ENCODE data around the gene TM4SF1. TPM values are rescaled to one million over a fixed set of nuclear protein-coding genes. Genes with fewer than 3 reads are reported as not detected.

The TM4SF1 gene
- total RNA-seq, 1 donor from 2014 or later: 60.3 TPM

GRCh38 chr3:149390294-149390693 lies 12.8 kb upstream of the TM4SF1 start:
- no peak for DNase-seq (ENCODE audit: low spot score)
- H3K9me3 Mint-ChIP-seq (ENCODE audit: low read depth): peaks cover 2% of the 10 kb centered on the region
- no peaks in the 10 kb centered on the region for H3K27me3 Mint-ChIP-seq (ENCODE audit: low read depth)
- H3K4me3 Mint-ChIP-seq (ENCODE audit: unreplicated experiment): no peak overlapping the region
- H3K4me1 Mint-ChIP-seq (ENCODE audit: low read depth): peaks cover 48% of the 10 kb centered on the region
- no peak overlapping the region for H3K27ac Mint-ChIP-seq (ENCODE audit: unreplicated experiment)
- H3K36me3 Mint-ChIP-seq (ENCODE audit: low read depth): no peaks in the 10 kb centered on the region
- TF ChIP-seq CTCF (IDR thresholded peaks at IDR 0.05): no peak

- no peak for DNase-seq (ENCODE audit: low spot score)
- Mint-ChIP-seq H3K27me3 (ENCODE audit: low read depth) (no peaks in the 10 kb centered on the region), H3K9me3 (ENCODE audit: low read depth) (peaks cover 2% of the 10 kb centered on the region), H3K27ac (ENCODE audit: unreplicated experiment) (no peak overlapping the region), H3K4me3 (ENCODE audit: unreplicated experiment) (no peak overlapping the region), H3K4me1 (ENCODE audit: low read depth) (peaks cover 41% of the 10 kb centered on the region), H3K36me3 (ENCODE audit: low read depth) (no peaks in the 10 kb centered on the region)
- TF ChIP-seq CTCF (IDR thresholded peaks at IDR 0.05): no peak
These were observed 11.3 kb upstream of the TM4SF1 start for GRCh38 chr3:149388531-149389417.

- no peak for DNase-seq (ENCODE audit: low spot score)
- H3K27me3 Mint-ChIP-seq (ENCODE audit: low read depth): no peaks in the 10 kb centered on the region
- TF ChIP-seq CTCF (IDR thresholded peaks at IDR 0.05): no peak
- no peak overlapping the region for H3K4me3 Mint-ChIP-seq (ENCODE audit: unreplicated experiment)
- peaks cover 2% of the 10 kb centered on the region for H3K9me3 Mint-ChIP-seq (ENCODE audit: low read depth)
- H3K4me1 Mint-ChIP-seq (ENCODE audit: low read depth): peaks cover 34% of the 10 kb centered on the region
- peak overlapping the region; percentile 96 for H3K27ac Mint-ChIP-seq (ENCODE audit: unreplicated experiment)
- no peaks in the 10 kb centered on the region for H3K36me3 Mint-ChIP-seq (ENCODE audit: low read depth)
These were observed 10.6 kb upstream of the TM4SF1 start for GRCh38 chr3:149388001-149388440.

- Mint-ChIP-seq H3K4me1 (ENCODE audit: low read depth) (peaks cover 49% of the 10 kb centered on the region), H3K36me3 (ENCODE audit: low read depth) (no peaks in the 10 kb centered on the region), H3K9me3 (ENCODE audit: low read depth) (peaks cover 2% of the 10 kb centered on the region), H3K27me3 (ENCODE audit: low read depth) (no peaks in the 10 kb centered on the region), H3K27ac (ENCODE audit: unreplicated experiment) (peak overlapping the region; percentile 96), H3K4me3 (ENCODE audit: unreplicated experiment) (no peak overlapping the region)
- TF ChIP-seq CTCF (IDR thresholded peaks at IDR 0.05): no peak
- DNase-seq (ENCODE audit: low spot score): no peak
These were observed 8.8 kb upstream of the TM4SF1 start for GRCh38 chr3:149386299-149386606.

GRCh38 chr3:149385617-149386298 lies 8.3 kb upstream of the TM4SF1 start:
- Mint-ChIP-seq H3K4me1 (ENCODE audit: low read depth) (peaks cover 51% of the 10 kb centered on the region), H3K27me3 (ENCODE audit: low read depth) (no peaks in the 10 kb centered on the region), H3K4me3 (ENCODE audit: unreplicated experiment) (no peak overlapping the region), H3K27ac (ENCODE audit: unreplicated experiment) (peak overlapping the region; percentile 96), H3K36me3 (ENCODE audit: low read depth) (no peaks in the 10 kb centered on the region), H3K9me3 (ENCODE audit: low read depth) (peaks cover 2% of the 10 kb centered on the region)
- no peak for TF ChIP-seq CTCF (IDR thresholded peaks at IDR 0.05)
- DNase-seq (ENCODE audit: low spot score): no peak

All from chondrocyte (in vitro differentiated cells).